ENCODE results near the gene OLFML2A. TPM values are rescaled to one million over a fixed set of nuclear protein-coding genes. Genes with fewer than 3 reads are reported as not detected.

OLFML2A gene
- total and polyA plus RNA-seq, 2 of the 13 experiments (the other 11 are each of a cell fraction or from before 2014, with no cell fraction given): 0.01 to 0.02 TPM

DNA sequence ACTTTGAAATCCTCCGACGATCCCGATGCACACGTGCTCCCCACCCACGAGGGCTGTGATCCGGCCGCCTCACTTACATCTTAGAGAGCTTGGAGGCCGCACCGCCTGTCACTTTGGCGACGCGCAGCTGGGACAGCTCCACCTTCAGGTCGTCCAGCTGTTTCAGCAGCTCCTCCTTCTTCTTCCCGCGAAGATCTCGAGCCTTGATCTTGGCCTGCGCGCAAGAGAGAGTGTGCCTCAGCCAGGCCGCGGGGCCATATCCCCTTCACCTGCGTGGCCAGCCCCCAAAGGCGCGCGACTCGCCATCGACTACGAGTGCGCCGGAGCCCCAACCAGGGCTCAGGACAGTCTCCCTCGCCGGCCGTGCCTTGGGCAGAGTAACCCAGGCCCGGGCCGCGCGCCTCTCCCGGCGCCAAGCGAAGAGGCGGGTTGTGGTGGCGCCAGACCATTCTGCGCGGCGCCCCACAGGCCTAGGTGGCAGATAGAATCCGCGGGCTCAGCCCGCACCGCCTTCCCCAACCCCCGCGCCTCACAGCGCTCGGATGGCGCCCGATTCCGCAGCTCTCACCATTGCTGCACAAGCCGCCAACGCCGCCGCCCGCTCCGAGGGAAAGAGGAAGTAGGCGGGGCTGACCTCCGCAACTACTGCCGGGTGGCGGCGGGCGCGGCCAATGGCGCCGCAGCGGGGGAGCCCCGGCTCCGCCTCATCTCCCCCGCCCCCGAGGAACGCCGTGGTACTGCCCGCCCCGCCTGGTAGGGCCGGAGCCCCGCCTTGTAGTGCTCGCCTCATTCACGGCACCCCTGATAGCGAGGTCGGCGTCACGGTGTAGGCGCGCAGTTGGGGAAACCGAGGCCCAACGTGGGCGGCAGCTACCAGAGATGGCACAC lies 84.7 kb downstream of the OLFML2A start, which contains the start of the genes ARPC5L and RPL35 (continued):
- TF ChIP-seq, protein P1, sequence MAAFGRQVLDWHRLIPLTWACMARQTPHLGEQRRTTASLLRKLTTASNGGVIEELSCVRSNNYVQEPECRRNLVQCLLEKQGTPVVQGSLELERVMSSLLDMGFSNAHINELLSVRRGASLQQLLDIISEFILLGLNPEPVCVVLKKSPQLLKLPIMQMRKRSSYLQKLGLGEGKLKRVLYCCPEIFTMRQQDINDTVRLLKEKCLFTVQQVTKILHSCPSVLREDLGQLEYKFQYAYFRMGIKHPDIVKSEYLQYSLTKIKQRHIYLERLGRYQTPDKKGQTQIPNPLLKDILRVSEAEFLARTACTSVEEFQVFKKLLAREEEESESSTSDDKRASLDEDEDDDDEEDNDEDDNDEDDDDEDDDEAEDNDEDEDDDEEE (CRISPR knock-in tag; IDR thresholded peaks at IDR 0.05): peak; percentile 75; the same call in 1 of the 2 replicates
- TF ChIP-seq ZBTB42 (CRISPR knock-in tag; IDR thresholded peaks at IDR 0.05): 0 out of 2 replicates have a peak, but pooled peaks have one; percentile 4
- 0 out of 2 replicates have a peak, but pooled peaks have one; percentile 55 for TF ChIP-seq ONECUT2 (CRISPR knock-in tag; IDR thresholded peaks at IDR 0.05)
- no peak for TF ChIP-seq GATAD2A (CRISPR knock-in tag; IDR thresholded peaks at IDR 0.05)
- peak; percentile 35; the same call in 1 of the 2 replicates for TF ChIP-seq FOSL1 (CRISPR knock-in tag; IDR thresholded peaks at IDR 0.05; ENCODE audit: borderline replicate concordance)
- TF ChIP-seq ZNF33B (CRISPR knock-in tag; IDR thresholded peaks at IDR 0.05): peak; percentile 57; the same call in 1 of the 2 replicates
- peak; percentile 60; the same call in 1 of the 2 replicates for TF ChIP-seq ZSCAN29 (CRISPR knock-in tag; conservative IDR thresholded peaks at IDR 0.05)
- no peak for TF ChIP-seq ZFYVE20 (CRISPR knock-in tag; IDR thresholded peaks at IDR 0.05; ENCODE audit: borderline replicate concordance, low read depth)
- TF ChIP-seq TBX3 (IDR thresholded peaks at IDR 0.05; ENCODE audit: borderline replicate concordance): no peak
- no peak; the same call in none of the 2 replicates for TF ChIP-seq ZSCAN31 (CRISPR knock-in tag; IDR thresholded peaks at IDR 0.05; ENCODE audit: low read depth)
- no peak for TF ChIP-seq NFIC (IDR thresholded peaks at IDR 0.05; ENCODE audit: low read length)
- TF ChIP-seq SIN3A (IDR thresholded peaks at IDR 0.05; ENCODE audit: borderline replicate concordance, low read depth, low read length): peak; percentile 53; the same call in 1 of the 2 replicates
- TF ChIP-seq, protein P2, sequence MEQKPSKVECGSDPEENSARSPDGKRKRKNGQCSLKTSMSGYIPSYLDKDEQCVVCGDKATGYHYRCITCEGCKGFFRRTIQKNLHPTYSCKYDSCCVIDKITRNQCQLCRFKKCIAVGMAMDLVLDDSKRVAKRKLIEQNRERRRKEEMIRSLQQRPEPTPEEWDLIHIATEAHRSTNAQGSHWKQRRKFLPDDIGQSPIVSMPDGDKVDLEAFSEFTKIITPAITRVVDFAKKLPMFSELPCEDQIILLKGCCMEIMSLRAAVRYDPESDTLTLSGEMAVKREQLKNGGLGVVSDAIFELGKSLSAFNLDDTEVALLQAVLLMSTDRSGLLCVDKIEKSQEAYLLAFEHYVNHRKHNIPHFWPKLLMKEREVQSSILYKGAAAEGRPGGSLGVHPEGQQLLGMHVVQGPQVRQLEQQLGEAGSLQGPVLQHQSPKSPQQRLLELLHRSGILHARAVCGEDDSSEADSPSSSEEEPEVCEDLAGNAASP (CRISPR knock-in tag; IDR thresholded peaks at IDR 0.05; ENCODE audit: borderline replicate concordance): no peak
- TF ChIP-seq NCOA1 (CRISPR knock-in tag; IDR thresholded peaks at IDR 0.05): no peak
- TF ChIP-seq, protein P3, sequence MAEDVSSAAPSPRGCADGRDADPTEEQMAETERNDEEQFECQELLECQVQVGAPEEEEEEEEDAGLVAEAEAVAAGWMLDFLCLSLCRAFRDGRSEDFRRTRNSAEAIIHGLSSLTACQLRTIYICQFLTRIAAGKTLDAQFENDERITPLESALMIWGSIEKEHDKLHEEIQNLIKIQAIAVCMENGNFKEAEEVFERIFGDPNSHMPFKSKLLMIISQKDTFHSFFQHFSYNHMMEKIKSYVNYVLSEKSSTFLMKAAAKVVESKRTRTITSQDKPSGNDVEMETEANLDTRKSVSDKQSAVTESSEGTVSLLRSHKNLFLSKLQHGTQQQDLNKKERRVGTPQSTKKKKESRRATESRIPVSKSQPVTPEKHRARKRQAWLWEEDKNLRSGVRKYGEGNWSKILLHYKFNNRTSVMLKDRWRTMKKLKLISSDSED (CRISPR knock-in tag; IDR thresholded peaks at IDR 0.05): no peak
- TF ChIP-seq NFIB (CRISPR knock-in tag; IDR thresholded peaks at IDR 0.05; ENCODE audit: borderline replicate concordance): no peak
- no peak for TF ChIP-seq HDAC6 (IDR thresholded peaks at IDR 0.05; ENCODE audit: low read depth, low read length)
- no peak for TF ChIP-seq SOX6 (IDR thresholded peaks at IDR 0.05)
- TF ChIP-seq SOX6 (CRISPR knock-in tag; IDR thresholded peaks at IDR 0.05): peak; percentile 66
- no peak for TF ChIP-seq JARID2 (CRISPR knock-in tag; IDR thresholded peaks at IDR 0.05; ENCODE audit: insufficient replicate concordance)
- TF ChIP-seq, protein P4, sequence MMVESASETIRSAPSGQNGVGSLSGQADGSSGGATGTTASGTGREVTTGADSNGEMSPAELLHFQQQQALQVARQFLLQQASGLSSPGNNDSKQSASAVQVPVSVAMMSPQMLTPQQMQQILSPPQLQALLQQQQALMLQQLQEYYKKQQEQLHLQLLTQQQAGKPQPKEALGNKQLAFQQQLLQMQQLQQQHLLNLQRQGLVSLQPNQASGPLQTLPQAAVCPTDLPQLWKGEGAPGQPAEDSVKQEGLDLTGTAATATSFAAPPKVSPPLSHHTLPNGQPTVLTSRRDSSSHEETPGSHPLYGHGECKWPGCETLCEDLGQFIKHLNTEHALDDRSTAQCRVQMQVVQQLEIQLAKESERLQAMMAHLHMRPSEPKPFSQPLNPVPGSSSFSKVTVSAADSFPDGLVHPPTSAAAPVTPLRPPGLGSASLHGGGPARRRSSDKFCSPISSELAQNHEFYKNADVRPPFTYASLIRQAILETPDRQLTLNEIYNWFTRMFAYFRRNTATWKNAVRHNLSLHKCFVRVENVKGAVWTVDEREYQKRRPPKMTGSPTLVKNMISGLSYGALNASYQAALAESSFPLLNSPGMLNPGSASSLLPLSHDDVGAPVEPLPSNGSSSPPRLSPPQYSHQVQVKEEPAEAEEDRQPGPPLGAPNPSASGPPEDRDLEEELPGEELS (CRISPR knock-in tag; IDR thresholded peaks at IDR 0.05): 0 out of 2 replicates have a peak, but pooled peaks have one; percentile 27
- TF ChIP-seq, protein P5, sequence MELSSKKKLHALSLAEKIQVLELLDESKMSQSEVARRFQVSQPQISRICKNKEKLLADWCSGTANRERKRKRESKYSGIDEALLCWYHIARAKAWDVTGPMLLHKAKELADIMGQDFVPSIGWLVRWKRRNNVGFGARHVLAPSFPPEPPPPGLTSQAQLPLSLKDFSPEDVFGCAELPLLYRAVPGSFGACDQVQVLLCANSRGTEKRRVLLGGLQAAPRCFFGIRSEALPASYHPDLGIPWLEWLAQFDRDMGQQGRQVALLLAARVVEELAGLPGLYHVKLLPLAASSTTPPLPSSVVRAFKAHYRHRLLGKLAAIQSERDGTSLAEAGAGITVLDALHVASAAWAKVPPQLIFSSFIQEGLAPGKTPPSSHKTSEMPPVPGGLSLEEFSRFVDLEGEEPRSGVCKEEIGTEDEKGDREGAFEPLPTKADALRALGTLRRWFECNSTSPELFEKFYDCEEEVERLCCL (CRISPR knock-in tag; IDR thresholded peaks at IDR 0.05; ENCODE audit: borderline replicate concordance): no peak

Measured in HepG2 (cell line).